Measurements from ENCODE around the gene CD80. TPM values are rescaled to one million over a fixed set of nuclear protein-coding genes. Genes with fewer than 3 reads are reported as not detected.
A peak's percentile ranks its signal among the peaks of the same experiment; 100 is the strongest.

Gene CD80
- total RNA-seq, 2 experiments from 2014 or later: 0.14 to 0.40 TPM

- intact Hi-C loops (cut with micrococcal nuclease): no loop called here
- Mint-ChIP-seq H3K4me3 (peak overlapping the region; percentile 70), H3K27ac (peak overlapping the region; percentile 85), H3K27me3 (ENCODE audit: low read depth) (no peaks in the 10 kb centered on the region), H3K4me1 (ENCODE audit: low read depth) (peaks cover 35% of the 10 kb centered on the region), H3K36me3 (ENCODE audit: low read depth) (peaks cover 45% of the 10 kb centered on the region), H3K9me3 (no peaks in the 10 kb centered on the region)
- CTCF ChIA-PET: no interaction called here
- no peak for DNase-seq
These were observed 52.0 kb downstream of the CD80 start for GRCh38 chr3:119507404-119507803.

- Mint-ChIP-seq H3K27me3 (ENCODE audit: low read depth) (no peaks in the 10 kb centered on the region), H3K4me1 (ENCODE audit: low read depth) (peaks cover 37% of the 10 kb centered on the region), H3K27ac (peak overlapping the region; percentile 85), H3K9me3 (no peaks in the 10 kb centered on the region), H3K4me3 (peak overlapping the region; percentile 70), H3K36me3 (ENCODE audit: low read depth) (peaks cover 45% of the 10 kb centered on the region)
- intact Hi-C loops (cut with micrococcal nuclease): no loop called here
- DNase-seq: no peak
- CTCF ChIA-PET: no interaction called here
These were observed 52.8 kb downstream of the CD80 start for GRCh38 chr3:119506631-119507030.

GRCh38 chr3:119500901-119501300, 58.5 kb downstream of the CD80 start:
- Mint-ChIP-seq H3K27me3 (ENCODE audit: low read depth) (no peaks in the 10 kb centered on the region), H3K27ac (no peak overlapping the region), H3K4me1 (ENCODE audit: low read depth) (peaks cover 36% of the 10 kb centered on the region), H3K9me3 (no peaks in the 10 kb centered on the region), H3K4me3 (peak overlapping the region; percentile 49), H3K36me3 (ENCODE audit: low read depth) (peaks cover 26% of the 10 kb centered on the region)
- intact Hi-C loops (cut with micrococcal nuclease): no loop called here
- CTCF ChIA-PET: interaction anchor here (0.5 to 0.6 kb wide), 2 partner anchors 243 to 598 kb away, joined by 3 to 5 read pairs; no protein-coding TSS in a partner anchor
- no peak for DNase-seq

- Mint-ChIP-seq H3K4me1 (ENCODE audit: low read depth) (peaks cover 33% of the 10 kb centered on the region), H3K36me3 (ENCODE audit: low read depth) (peaks cover 24% of the 10 kb centered on the region), H3K27me3 (ENCODE audit: low read depth) (no peaks in the 10 kb centered on the region), H3K27ac (no peak overlapping the region), H3K9me3 (no peaks in the 10 kb centered on the region), H3K4me3 (peak overlapping the region; percentile 49)
- intact Hi-C loops (cut with micrococcal nuclease): no loop called here
- DNase-seq: no peak
- CTCF ChIA-PET: interaction anchor here (0.6 kb wide), 1 partner anchor 598 kb away, joined by 5 read pairs; no protein-coding TSS in a partner anchor
These were observed 59.1 kb downstream of the CD80 start for GRCh38 chr3:119500265-119500664.

GRCh38 chr3:119498186-119499011, 61.0 kb downstream of the CD80 start, which contains the start of gene TIMMDC1:
Gene TIMMDC1, plus strand, starts transcription at chr3:119498547. Its CDS starts 187 bp downstream, at chr3:119498734.
- peak; percentile 98 for DNase-seq
- no peaks in the 10 kb centered on the region for H3K9me3 Mint-ChIP-seq
- peak within 1 kb of the TSS; percentile 99 for H3K4me3 Mint-ChIP-seq
- H3K4me1 Mint-ChIP-seq (ENCODE audit: low read depth): peaks cover 37% of the 10 kb centered on the region
- peak within 1 kb of the TSS; percentile 94 for H3K27ac Mint-ChIP-seq
- intact Hi-C loops (cut with micrococcal nuclease): loop anchor here (1.0 to 5.0 kb wide), 12 partner anchors 29 to 849 kb away; partner anchors contain the start of genes ARHGAP31, CD80, COX17 and LRRC58
- no peaks in the 10 kb centered on the region for H3K27me3 Mint-ChIP-seq (ENCODE audit: low read depth)
- CTCF ChIA-PET: interaction anchor here (0.6 to 2.7 kb wide), 3 partner anchors 13 to 182 kb away, joined by 4 to 9 read pairs (median 6); partner anchors contain the start of gene POGLUT1
- H3K36me3 Mint-ChIP-seq (ENCODE audit: low read depth): peaks cover 13% of the 10 kb centered on the region

- no peak for DNase-seq
- Mint-ChIP-seq H3K27ac (peak overlapping the region; percentile 94), H3K9me3 (no peaks in the 10 kb centered on the region), H3K4me1 (ENCODE audit: low read depth) (peaks cover 41% of the 10 kb centered on the region), H3K36me3 (ENCODE audit: low read depth) (peaks cover 13% of the 10 kb centered on the region), H3K4me3 (peak overlapping the region; percentile 99), H3K27me3 (ENCODE audit: low read depth) (no peaks in the 10 kb centered on the region)
- CTCF ChIA-PET: interaction anchor here (2.7 kb wide), 1 partner anchor 29 kb away, joined by 9 read pairs; the partner anchor contains the start of gene POGLUT1
- intact Hi-C loops (cut with micrococcal nuclease): loop anchor here (1.0 to 5.0 kb wide), 12 partner anchors 29 to 849 kb away; partner anchors contain the start of genes ARHGAP31, CD80, COX17 and LRRC58
These were observed 61.6 kb downstream of the CD80 start for GRCh38 chr3:119497820-119498185.

- intact Hi-C loops (cut with micrococcal nuclease): no loop called here
- DNase-seq: no peak
- H3K4me3 Mint-ChIP-seq: no peak overlapping the region
- H3K36me3 Mint-ChIP-seq (ENCODE audit: low read depth): peaks cover 18% of the 10 kb centered on the region
- CTCF ChIA-PET: no interaction called here
- H3K27ac Mint-ChIP-seq: no peak overlapping the region
- peaks cover 23% of the 10 kb centered on the region for H3K4me1 Mint-ChIP-seq (ENCODE audit: low read depth)
- H3K9me3 Mint-ChIP-seq: no peaks in the 10 kb centered on the region
- no peaks in the 10 kb centered on the region for H3K27me3 Mint-ChIP-seq (ENCODE audit: low read depth)
These were observed 64.8 kb downstream of the CD80 start for GRCh38 chr3:119494597-119494996.

GRCh38 chr3:119492810-119493209, 66.6 kb downstream of the CD80 start:
- Mint-ChIP-seq H3K27me3 (ENCODE audit: low read depth) (no peaks in the 10 kb centered on the region), H3K36me3 (ENCODE audit: low read depth) (peaks cover 14% of the 10 kb centered on the region), H3K4me1 (ENCODE audit: low read depth) (peaks cover 22% of the 10 kb centered on the region), H3K9me3 (no peaks in the 10 kb centered on the region), H3K4me3 (no peak overlapping the region), H3K27ac (no peak overlapping the region)
- CTCF ChIA-PET: no interaction called here
- intact Hi-C loops (cut with micrococcal nuclease): no loop called here
- no peak for DNase-seq

GRCh38 chr3:119492128-119492527, 67.3 kb downstream of the CD80 start:
- DNase-seq: no peak
- H3K27me3 Mint-ChIP-seq (ENCODE audit: low read depth): no peaks in the 10 kb centered on the region
- peaks cover 14% of the 10 kb centered on the region for H3K36me3 Mint-ChIP-seq (ENCODE audit: low read depth)
- no peak overlapping the region for H3K27ac Mint-ChIP-seq
- H3K4me3 Mint-ChIP-seq: no peak overlapping the region
- intact Hi-C loops (cut with micrococcal nuclease): no loop called here
- CTCF ChIA-PET: no interaction called here
- peaks cover 16% of the 10 kb centered on the region for H3K4me1 Mint-ChIP-seq (ENCODE audit: low read depth)
- H3K9me3 Mint-ChIP-seq: no peaks in the 10 kb centered on the region

GRCh38 chr3:119490153-119490552, 69.3 kb downstream of the CD80 start:
- Mint-ChIP-seq H3K27ac (no peak overlapping the region), H3K9me3 (no peaks in the 10 kb centered on the region)
- CTCF ChIA-PET: interaction anchor here (0.6 to 0.7 kb wide), 3 partner anchors 9 to 99 kb away, joined by 3 to 6 read pairs (median 3); no protein-coding TSS in a partner anchor

GRCh38 chr3:119485563-119485962, 73.9 kb downstream of the CD80 start:
- no peak overlapping the region for H3K4me3 Mint-ChIP-seq
- CTCF ChIA-PET: interaction anchor here (0.7 kb wide), 1 partner anchor 205 kb away, joined by 3 read pairs; no protein-coding TSS in a partner anchor
- no peaks in the 10 kb centered on the region for H3K27me3 Mint-ChIP-seq (ENCODE audit: low read depth)
- intact Hi-C loops (cut with micrococcal nuclease): no loop called here
- H3K27ac Mint-ChIP-seq: no peak overlapping the region
- no peak for DNase-seq
- no peaks in the 10 kb centered on the region for H3K9me3 Mint-ChIP-seq
- peaks cover 15% of the 10 kb centered on the region for H3K36me3 Mint-ChIP-seq (ENCODE audit: low read depth)
- peaks cover 2% of the 10 kb centered on the region for H3K4me1 Mint-ChIP-seq (ENCODE audit: low read depth)

More at GRCh38 chr3:119490153-119490552, 69.3 kb downstream of the CD80 start:
- peaks cover 13% of the 10 kb centered on the region for H3K4me1 Mint-ChIP-seq (ENCODE audit: low read depth)
- H3K4me3 Mint-ChIP-seq: no peak overlapping the region
- intact Hi-C loops (cut with micrococcal nuclease): no loop called here
- DNase-seq: no peak
- H3K36me3 Mint-ChIP-seq (ENCODE audit: low read depth): peaks cover 19% of the 10 kb centered on the region
- H3K27me3 Mint-ChIP-seq (ENCODE audit: low read depth): no peaks in the 10 kb centered on the region

GRCh38 chr3:119483101-119483500, 76.3 kb downstream of the CD80 start:
- Mint-ChIP-seq H3K9me3 (no peaks in the 10 kb centered on the region), H3K4me3 (no peak overlapping the region), H3K4me1 (ENCODE audit: low read depth) (peaks cover 2% of the 10 kb centered on the region), H3K27ac (no peak overlapping the region), H3K36me3 (ENCODE audit: low read depth) (peaks cover 20% of the 10 kb centered on the region), H3K27me3 (ENCODE audit: low read depth) (no peaks in the 10 kb centered on the region)
- intact Hi-C loops (cut with micrococcal nuclease): no loop called here
- CTCF ChIA-PET: no interaction called here
- no peak for DNase-seq

All from activated naive CD4-positive, alpha-beta T cell treated with anti-CD3 and anti-CD28 coated beads for 36 hours (primary cell).